Neural cell (in vitro differentiated cells): ENCODE measurements around the gene ACTL10.

Experiments
- CTCF ChIP-seq: fragments of 450-650 bp; IDR thresholded peaks from 2 replicates; pipeline ENCODE4 v1.5.1; 2014; ENCODE audit warnings: antibody characterized with exemption, mild to moderate bottlenecking, moderate library complexity; ENCODE audit not compliant: poor library complexity, severe bottlenecking
- EP300 ChIP-seq: fragments of 450-650 bp; conservative IDR thresholded peaks from 2 replicates; pipeline ENCODE4 v1.6.1; 2014; ENCODE audit warnings: antibody characterized with exemption, mild to moderate bottlenecking, moderate library complexity; ENCODE audit not compliant: poor library complexity, severe bottlenecking
- EZH2 ChIP-seq: fragments of 200-600, 300-800 bp; shearing (Covaris generic), sonication (generic); IDR thresholded peaks from 2 replicates; pipeline ENCODE4 v1.6.1; 2014; ENCODE audit warnings: antibody characterized with exemption, low read length, borderline replicate concordance, mild to moderate bottlenecking; ENCODE audit not compliant: insufficient read depth, poor library complexity, severe bottlenecking
- MXI1 ChIP-seq: fragments of 450-650 bp; conservative IDR thresholded peaks from 2 replicates; pipeline ENCODE4 v1.6.1; 2014; ENCODE audit warnings: antibody characterized with exemption, mild to moderate bottlenecking; ENCODE audit not compliant: poor library complexity, severe bottlenecking
- POLR2AphosphoS5 ChIP-seq: IDR thresholded peaks from 2 replicates; pipeline ENCODE4 v1.6.1; 2012
- RAD21 ChIP-seq: fragments of 450-650 bp; conservative IDR thresholded peaks from 2 replicates; pipeline ENCODE4 v1.6.1; 2014; ENCODE audit warnings: antibody characterized with exemption, mild to moderate bottlenecking, moderate library complexity
- REST ChIP-seq: IDR thresholded peaks from 2 replicates; pipeline ENCODE4 v1.6.1; 2012; ENCODE audit warnings: borderline replicate concordance
- SMC3 ChIP-seq: fragments of 450-650 bp; conservative IDR thresholded peaks from 2 replicates; pipeline ENCODE4 v1.6.1; 2014; ENCODE audit warnings: antibody characterized with exemption, mild to moderate bottlenecking, moderate library complexity; ENCODE audit not compliant: poor library complexity

GRCh38 chr20:33645072-33645358 lies 21.7 kb upstream of the ACTL10 start:
- TF ChIP-seq REST (no peak), CTCF (no peak), POLR2AphosphoS5 (no peak), EZH2 (no peak), EP300 (no peak), MXI1 (no peak), SMC3 (no peak), RAD21 (no peak)
